Sigmoid colon (tissue), 7 donors: ENCODE measurements around the gene PTGIS. TPM values are rescaled to one million over a fixed set of nuclear protein-coding genes. Genes with fewer than 3 reads are reported as not detected.
"Not testable (repeated sequence)": the region's sequence is repeated elsewhere in the genome, so short reads cannot be mapped to it uniquely, and the experiment has no call there.

Source experiments
- DNase-seq: peaks from one replicate; pipeline ENCODE4 v3.0.0-alpha.2; 2019
- H3K27ac ChIP-seq, 4 donors: fragments of 200-600 bp; sonication (generic); one replicate each; pipeline ENCODE4 v1.5.1; 2016 to 2019; ENCODE audit warnings: mild to moderate bottlenecking in 1 of 4
- H3K27me3 ChIP-seq, 3 donors: fragments of 200-600 bp; sonication (generic); one replicate each; pipeline ENCODE4 v1.5.1; 2019; ENCODE audit warnings: mild to moderate bottlenecking in 1 of 3
- H3K36me3 ChIP-seq, 4 donors: fragments of 200-600 bp; sonication (generic); one replicate each; pipeline ENCODE4 v1.5.1; 2016 to 2019
- H3K4me1 ChIP-seq, 4 donors: fragments of 200-600 bp; sonication (generic); one replicate each; pipeline ENCODE4 v1.5.1; 2017 to 2019
- H3K4me3 ChIP-seq, 4 donors: fragments of 200-600 bp; sonication (generic); one replicate each; pipeline ENCODE4 v1.5.1; 2017 to 2019; ENCODE audit warnings: mild to moderate bottlenecking in 2 of 4, moderate library complexity in 1 of 4
- H3K9me3 ChIP-seq, 4 donors: fragments of 200-600 bp in 3 of 4; sonication (generic) in 3 of 4; one replicate each; pipeline versions ENCODE4 v1.5.1 to v1.6.1; 2013 to 2019
- CTCF ChIP-seq, 4 experiments: fragments of 450-650 bp in 3 of 4; fragments of 200-600 bp in 1 of 4; IDR thresholded peaks; one replicate each; pipeline ENCODE4 v1.5.1; 2016 to 2019; ENCODE audit warnings: antibody characterized with exemption in 4 of 4, mild to moderate bottlenecking in 3 of 4, moderate library complexity in 2 of 4
- EP300 ChIP-seq, 4 donors: sonication (generic); formaldehyde crosslinking; IDR thresholded peaks; one replicate each; pipeline ENCODE4 v1.6.1; 2017; ENCODE audit warnings: antibody characterized with exemption in 4 of 4
- POLR2A ChIP-seq, 2 donors: fragments of 450-650 bp; IDR thresholded peaks; one replicate each; pipeline ENCODE4 v1.6.1; 2016; ENCODE audit warnings: antibody characterized with exemption in 2 of 2, mild to moderate bottlenecking in 2 of 2, moderate library complexity in 2 of 2
- POLR2AphosphoS5 ChIP-seq, 4 donors: sonication (generic); formaldehyde crosslinking; IDR thresholded peaks; one replicate each; pipeline ENCODE4 v1.6.1; 2017; ENCODE audit warnings: antibody characterized with exemption in 4 of 4
- WGBS, 2 donors: extraction: QIAGEN DNeasy Blood & Tissue Kit; methylation state at CpG; one replicate each; pipeline ENCODE4 v1.1.7; 2013; 5-methylcytosine and 5-hydroxymethylcytosine counted together
- intact Hi-C: fragments of 100-400 bp; cut with DNase I; formaldehyde crosslinking; loops from one replicate; pipeline ENCODE4 v1.15.1; 2023
- polyA plus RNA-seq, 3 donors: library from polyadenylated mRNA; stranded (reverse); fragments of 200-250 nt; gene quantifications; one replicate each; pipeline ENCODE4 v1.2.3, GENCODE V29; 2013
- total RNA-seq, 4 donors: library from RNA; depleted of rRNA; stranded (reverse); fragments of >200 nt; gene quantifications; one replicate each; pipeline ENCODE4 v1.1.0, GENCODE V29; 2016
- donor health status: healthy with polysubstance abuse.
- donor health status: Bipolar disorder and iron deficiency.
- donor health status: healthy.

Gene PTGIS
- total RNA-seq (100 to 1,000 TPM in 1 of 4 donors, 10 to 100 TPM in 3; 55.3 to 241 (median 82.5) TPM), polyA plus RNA-seq (10 to 100 TPM in 1 of 3 donors, 1 to 10 TPM in 1, under 1 TPM in 1; 0.46 to 12.0 (median 5.8) TPM)

- Histone ChIP-seq H3K4me1 (peaks cover 0 to 34% (median 22%) of the 10 kb centered on the region in 4 donors), H3K27me3 (peaks cover 0 to 16% (median 5%) of the 10 kb centered on the region in 3 donors), H3K9me3 (no peaks in the 10 kb centered on the region), H3K4me3 (peak within 1 kb of the TSS; percentile 44 to 78 (median 56)), H3K36me3 (no peaks in the 10 kb centered on the region), H3K27ac (peak within 1 kb of the TSS; percentile 75 to 91 (median 82))
- DNase-seq = peak; percentile 66
- intact Hi-C loops = no loop called here
- 15 to 25% methylated on average over 69 to 70 of the region's 70 CpGs for WGBS, 2 donors
- TF ChIP-seq EP300 (IDR thresholded peaks at IDR 0.05) = no peak
- no peak for TF ChIP-seq CTCF (IDR thresholded peaks at IDR 0.05)
- TF ChIP-seq POLR2AphosphoS5 (IDR thresholded peaks at IDR 0.05) = peak in 1 of 4 donors; percentile 33
- no peak for TF ChIP-seq POLR2A (IDR thresholded peaks at IDR 0.05)
Measured at GRCh38 chr20:49567421-49568277, at the start of gene PTGIS. TSS of gene PTGIS (minus strand) at chr20:49568137. CDS start at chr20:49568116, 21 bp downstream.

- 34 to 58% methylated on average over 2 to 3 of the region's 3 CpGs for WGBS, 2 donors
- DNase-seq, H3K9me3 ChIP-seq, intact Hi-C loops, H3K4me1 ChIP-seq, H3K27me3 ChIP-seq, H3K27ac ChIP-seq, H3K4me3 ChIP-seq, H3K36me3 ChIP-seq: not testable (repeated sequence)
Measured at GRCh38 chr20:49617394-49617793, 49.5 kb upstream of the PTGIS start.

- Histone ChIP-seq H3K27ac (no peak overlapping the region), H3K36me3 (no peaks in the 10 kb centered on the region), H3K4me3 (no peak overlapping the region), H3K4me1 (peaks cover 0 to 2% (median under 1%) of the 10 kb centered on the region in 4 donors), H3K27me3 (no peaks in the 10 kb centered on the region), H3K9me3 (no peaks in the 10 kb centered on the region)
- DNase-seq = no peak
- 88 to 91% methylated on average over 11 of the region's 11 CpGs for WGBS, 2 donors
- intact Hi-C loops = no loop called here
- no peak for TF ChIP-seq CTCF (IDR thresholded peaks at IDR 0.05)
- no peak for TF ChIP-seq EP300 (IDR thresholded peaks at IDR 0.05)
- no peak for TF ChIP-seq POLR2AphosphoS5 (IDR thresholded peaks at IDR 0.05)
- no peak for TF ChIP-seq POLR2A (IDR thresholded peaks at IDR 0.05)
Measured at GRCh38 chr20:49616154-49617007, 48.4 kb upstream of the PTGIS start.

GRCh38 chr20:49615401-49616153 lies 47.6 kb upstream of the PTGIS start:
- no peak for DNase-seq
- TF ChIP-seq POLR2AphosphoS5 (IDR thresholded peaks at IDR 0.05) (no peak), CTCF (IDR thresholded peaks at IDR 0.05) (no peak), POLR2A (IDR thresholded peaks at IDR 0.05) (no peak), EP300 (IDR thresholded peaks at IDR 0.05) (no peak)
- Histone ChIP-seq H3K27me3 (no peaks in the 10 kb centered on the region), H3K9me3 (no peaks in the 10 kb centered on the region), H3K4me1 (peaks cover 0 to 10% (median 8%) of the 10 kb centered on the region in 4 donors), H3K4me3 (no peak overlapping the region), H3K27ac (no peak overlapping the region), H3K36me3 (no peaks in the 10 kb centered on the region)
- 52 to 70% methylated on average over 15 of the region's 15 CpGs for WGBS, 2 donors
- intact Hi-C loops = no loop called here

GRCh38 chr20:49615051-49615400 lies 47.1 kb upstream of the PTGIS start:
- not testable (repeated sequence) for H3K27ac ChIP-seq

More at GRCh38 chr20:49615051-49615400, 47.1 kb upstream of the PTGIS start:
- H3K27me3 ChIP-seq, DNase-seq, H3K9me3 ChIP-seq, intact Hi-C loops, H3K4me3 ChIP-seq, H3K36me3 ChIP-seq: not testable (repeated sequence)
- peaks cover 0 to 11% (median 9%) of the 10 kb centered on the region in 4 donors for H3K4me1 ChIP-seq
- 95% methylated on average over 8 of the region's 8 CpGs for WGBS, 2 donors
